ENCODE data around the gene KRTAP8-1.

Gene KRTAP8-1, protein sequence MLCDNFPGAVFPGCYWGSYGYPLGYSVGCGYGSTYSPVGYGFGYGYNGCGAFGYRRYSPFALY

DNA sequence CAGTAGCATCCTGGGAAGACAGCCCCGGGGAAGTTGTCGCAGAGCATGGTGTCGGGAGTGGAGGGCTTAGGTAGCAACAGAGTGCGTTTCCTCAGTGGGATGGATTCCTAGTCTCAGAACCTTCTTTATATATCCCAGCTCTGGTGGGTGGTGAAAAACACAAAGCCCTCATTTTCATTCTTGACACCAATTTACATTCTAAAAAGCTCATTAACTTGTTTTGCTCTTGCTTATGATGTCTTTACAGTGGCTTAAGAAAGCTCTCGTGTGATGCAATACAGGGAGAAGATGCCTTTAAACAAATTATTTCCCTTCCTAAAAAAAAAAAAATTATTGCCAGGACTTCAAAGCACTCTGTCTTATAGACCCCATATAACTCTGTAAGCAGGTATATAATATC, at the start of gene KRTAP8-1:
Gene KRTAP8-1, minus strand, starts transcription at position 101 of the 400 bp plus-strand sequence. Its CDS starts 54 bp downstream, at position 47.
- no peak for DNase-seq

DNA sequence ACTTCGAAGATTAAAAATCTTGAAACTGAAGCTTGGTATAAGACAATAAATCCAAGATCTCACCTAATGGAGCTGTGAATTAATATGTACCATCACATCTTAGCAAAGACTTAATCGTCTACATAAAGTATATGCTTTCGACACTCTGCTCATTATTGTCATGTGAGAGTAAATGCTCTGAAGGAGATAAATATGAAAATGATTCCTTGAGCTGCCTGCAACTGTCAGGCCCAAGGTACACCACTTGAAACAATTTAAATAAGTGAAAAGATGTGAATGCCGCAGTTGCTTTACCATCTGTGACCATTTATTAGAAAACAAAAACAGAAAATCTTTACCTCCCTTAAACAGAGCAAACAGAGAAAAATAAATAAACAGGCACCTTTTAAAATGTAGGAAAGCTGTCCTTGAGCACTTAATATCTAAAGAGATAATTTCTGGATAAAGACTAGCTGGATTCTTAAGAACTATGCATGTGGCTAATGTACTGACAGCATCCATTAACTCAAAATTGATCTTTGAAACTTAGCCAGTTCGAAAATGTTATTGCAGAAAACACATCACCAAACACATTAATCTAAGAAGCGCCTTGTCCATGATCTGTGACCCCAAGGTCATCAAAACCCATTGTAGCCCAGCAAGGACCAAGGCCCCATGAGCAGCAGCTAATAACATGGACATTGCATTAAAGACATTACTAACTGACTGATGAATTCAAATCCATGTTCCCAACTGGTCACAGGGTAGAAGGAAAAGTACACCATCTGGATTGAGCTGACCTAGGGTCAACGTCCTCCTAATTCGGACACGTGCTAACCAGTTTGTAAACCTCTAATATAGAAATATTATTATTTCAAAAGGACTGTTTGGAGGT, 34.8 kb upstream of the KRTAP8-1 start:
- DNase-seq = no peak

DNA sequence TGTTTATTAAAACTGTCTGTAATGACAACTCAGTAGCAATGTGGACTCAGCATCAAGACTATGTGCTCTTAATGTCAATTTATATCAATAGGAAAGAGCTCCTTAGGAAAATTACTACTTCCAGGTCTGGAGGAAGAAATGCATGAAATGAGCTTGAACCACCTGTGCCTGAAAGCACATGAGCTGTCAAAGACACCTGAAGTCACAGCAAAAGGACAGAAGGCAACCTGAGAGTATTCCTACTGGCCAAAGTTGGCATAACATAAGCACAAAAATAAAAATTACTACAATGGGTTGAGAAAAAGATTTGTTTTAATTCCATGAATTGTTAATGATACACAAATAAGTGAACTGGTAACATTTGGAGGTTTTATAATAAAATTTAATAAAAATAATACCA, 29.9 kb upstream of the KRTAP8-1 start:
- no peak for DNase-seq

DNA sequence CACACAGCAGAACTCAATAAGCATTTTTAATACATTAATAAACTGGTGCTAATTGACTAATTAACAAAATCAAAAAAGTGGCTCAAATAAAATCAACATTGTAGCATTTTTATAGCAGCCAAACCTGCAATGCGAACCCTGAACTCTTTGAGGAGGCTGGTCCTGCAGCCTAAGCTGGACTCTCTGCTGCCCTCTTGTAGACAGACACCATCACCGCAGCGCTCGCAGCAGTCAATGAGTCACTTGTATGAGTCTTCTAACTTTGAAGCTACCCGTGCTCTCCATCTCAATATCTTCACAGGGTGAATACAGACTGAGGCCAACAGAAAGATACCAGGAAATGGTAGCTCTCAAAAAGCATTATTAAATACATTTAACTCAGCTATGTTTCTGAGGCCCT, 26.2 kb upstream of the KRTAP8-1 start:
- DNase-seq = peak; percentile 16

DNA sequence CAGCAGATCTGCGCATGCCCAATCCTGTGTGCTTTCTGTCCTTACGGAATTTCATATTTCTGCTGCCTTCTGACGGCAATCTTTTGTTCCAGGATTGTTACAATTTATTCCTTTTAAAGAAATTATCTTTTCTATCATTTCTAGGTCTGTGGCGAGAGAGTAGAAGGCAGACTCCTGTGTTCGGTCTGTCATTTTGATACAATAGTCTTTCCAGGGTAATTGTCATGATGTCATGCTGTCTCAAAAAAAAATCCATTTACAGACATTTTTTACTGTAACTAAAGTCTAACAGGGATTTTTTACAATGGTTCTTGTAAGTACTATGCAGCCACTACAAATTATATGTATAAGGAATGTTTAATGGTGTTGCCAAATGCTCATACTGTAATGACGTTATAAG, 25.5 kb upstream of the KRTAP8-1 start:
- no peak for DNase-seq

DNA sequence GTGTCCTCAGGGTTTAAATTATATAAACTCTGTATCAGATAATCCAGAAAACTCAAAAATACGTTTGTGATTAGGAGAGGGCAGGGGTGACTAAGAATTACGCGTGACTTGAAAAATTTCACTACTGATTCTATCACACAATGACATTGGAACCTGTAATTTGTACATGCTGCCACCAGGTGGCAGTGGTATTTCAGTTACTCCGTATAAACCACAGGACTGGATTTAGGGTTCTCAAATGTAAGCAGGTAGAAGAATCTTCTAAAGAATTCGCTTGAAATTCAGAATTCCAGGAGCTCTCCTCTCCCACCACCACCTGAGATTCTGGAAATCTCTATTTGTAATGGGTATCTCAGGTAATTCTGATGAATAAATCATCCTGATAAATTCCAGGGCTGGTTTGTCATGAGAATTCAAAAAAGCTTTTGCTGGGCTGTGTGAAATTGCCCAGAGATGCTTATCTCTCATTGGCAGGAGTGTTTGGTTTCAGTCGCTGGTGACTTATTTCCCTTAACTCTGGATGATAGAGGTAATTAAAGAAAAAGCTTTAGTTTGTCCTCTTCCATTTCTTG, 18.2 kb upstream of the KRTAP8-1 start:
- no peak for DNase-seq

DNA sequence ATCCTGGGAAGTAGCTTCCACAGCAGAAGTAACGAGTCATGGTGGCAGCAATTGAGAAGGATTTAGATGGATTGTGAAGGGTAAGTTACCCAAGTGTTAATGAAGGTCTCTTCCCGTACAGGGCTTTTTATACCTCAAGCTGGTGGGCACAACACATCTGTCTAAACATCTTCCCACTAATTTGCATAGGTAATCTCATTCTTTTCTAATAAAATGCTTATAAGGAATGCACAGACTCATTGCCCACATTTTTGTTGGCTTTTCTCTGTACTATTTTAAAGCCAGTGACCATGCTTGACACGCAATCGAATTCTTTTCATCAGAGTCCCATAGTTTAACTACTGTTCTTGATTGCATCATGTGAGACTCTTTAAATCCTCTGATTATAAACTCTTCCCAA, 16.6 kb upstream of the KRTAP8-1 start, which contains the start of gene KRTAP7-1:
Gene KRTAP7-1, minus strand, starts transcription at position 101 of the 400 bp plus-strand sequence. Its CDS starts 61 bp downstream, at position 40.
- no peak for DNase-seq

DNA sequence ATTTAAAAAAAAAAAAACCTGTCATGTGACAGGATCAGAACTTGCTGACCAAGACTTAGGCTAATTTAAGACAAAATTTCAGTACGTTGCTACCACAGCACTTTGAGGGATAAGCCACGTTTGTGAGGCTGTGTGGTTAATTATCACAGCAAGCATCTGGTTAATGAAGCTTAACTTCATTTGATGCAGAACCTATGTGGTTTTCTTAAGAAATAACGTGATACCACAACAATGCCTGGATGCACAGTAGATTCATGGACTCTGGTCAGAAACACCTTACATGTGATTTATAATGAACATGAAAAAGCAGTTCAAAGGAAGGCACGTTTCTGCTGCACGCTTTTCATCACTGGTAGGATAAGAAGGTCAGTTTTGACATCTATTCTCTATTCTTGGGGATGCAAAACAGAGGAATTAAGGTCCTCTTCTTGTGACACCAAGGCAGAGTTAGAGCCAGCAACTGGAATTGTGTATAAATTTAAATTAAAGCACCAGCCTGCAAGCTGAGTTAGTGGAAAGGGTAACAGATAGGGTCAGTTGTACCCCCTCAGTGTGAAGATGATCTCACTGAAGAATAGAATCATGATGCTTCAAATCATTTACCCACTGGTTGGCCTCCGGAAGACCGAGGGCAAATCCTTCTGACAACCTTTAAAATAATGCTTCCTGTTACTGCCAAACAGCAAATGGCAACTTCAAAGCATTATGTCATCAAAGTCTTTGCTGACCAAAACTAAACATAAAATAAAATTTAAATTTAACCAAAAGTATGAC, 6.0 kb upstream of the KRTAP8-1 start:
- DNase-seq = no peak

DNA sequence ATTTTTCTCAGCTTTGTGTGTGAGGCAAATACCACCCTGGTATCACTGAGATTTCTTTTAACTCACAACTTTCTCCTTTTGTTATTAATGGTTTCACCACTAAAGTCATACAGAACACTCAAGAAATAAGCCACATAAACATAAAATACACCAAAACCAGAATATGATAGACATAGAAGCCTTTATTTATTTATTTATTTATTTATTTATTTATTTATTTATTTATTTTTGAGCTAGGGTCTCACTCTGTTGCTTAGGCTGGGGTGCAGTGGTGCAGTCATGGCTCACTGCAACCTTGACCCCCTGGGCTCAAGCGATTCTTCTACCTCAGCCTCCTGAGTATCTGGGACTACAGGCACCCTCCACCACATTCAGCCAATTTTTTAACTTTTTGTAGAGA, 12.5 kb downstream of the KRTAP8-1 start:
- DNase-seq = no peak

DNA sequence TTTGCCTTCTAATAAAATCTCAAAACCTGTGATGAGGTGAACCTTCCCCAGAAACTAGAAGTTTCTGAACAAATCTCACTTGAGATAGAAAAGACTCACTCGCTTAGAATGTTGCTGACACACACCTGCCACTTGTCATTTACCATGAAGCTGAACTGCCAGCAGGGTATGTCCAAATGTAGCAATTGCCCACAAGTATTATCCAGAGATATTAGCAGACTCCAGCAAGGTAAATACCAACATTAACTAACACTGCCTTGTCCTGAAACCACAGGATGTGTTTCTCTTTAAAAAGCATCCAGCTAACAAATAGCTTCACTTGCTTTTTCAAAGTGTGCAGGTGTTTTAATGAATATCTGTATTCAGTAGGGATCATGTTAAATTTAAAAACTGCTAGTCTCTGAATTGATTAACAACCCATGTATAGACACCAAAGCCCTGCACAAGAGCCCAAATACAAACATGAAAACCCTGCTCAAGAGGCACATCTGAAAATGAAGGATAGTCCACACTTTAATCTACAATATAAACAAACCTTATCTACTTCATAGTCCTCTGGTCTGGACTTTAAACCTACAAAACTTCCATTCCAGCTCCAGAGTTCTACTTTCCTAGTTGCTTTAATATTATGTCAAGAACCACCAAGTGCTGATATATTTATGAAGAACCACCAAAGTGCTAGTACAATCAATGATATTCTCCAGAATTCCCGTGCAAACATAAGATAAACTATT, 19.3 kb downstream of the KRTAP8-1 start:
- no peak for DNase-seq

DNA sequence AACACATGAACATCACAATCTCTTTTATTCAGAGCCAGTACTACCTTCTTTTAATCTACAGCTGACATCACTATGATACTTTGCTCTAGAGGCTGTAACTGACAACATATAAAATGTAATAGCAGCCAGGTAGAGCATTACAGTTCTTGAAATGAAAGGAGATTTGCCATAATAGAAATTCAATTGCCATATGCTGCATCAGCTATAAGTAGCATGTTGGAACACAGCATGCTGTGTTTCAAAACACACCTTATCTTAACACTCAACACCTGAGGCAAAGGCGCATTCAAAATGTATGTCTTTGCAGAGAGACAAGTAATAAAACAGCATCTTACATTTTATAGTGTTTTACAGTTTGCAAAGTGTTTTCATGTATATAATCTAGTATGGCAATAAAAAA, 33.8 kb downstream of the KRTAP8-1 start:
- DNase-seq = no peak

DNA sequence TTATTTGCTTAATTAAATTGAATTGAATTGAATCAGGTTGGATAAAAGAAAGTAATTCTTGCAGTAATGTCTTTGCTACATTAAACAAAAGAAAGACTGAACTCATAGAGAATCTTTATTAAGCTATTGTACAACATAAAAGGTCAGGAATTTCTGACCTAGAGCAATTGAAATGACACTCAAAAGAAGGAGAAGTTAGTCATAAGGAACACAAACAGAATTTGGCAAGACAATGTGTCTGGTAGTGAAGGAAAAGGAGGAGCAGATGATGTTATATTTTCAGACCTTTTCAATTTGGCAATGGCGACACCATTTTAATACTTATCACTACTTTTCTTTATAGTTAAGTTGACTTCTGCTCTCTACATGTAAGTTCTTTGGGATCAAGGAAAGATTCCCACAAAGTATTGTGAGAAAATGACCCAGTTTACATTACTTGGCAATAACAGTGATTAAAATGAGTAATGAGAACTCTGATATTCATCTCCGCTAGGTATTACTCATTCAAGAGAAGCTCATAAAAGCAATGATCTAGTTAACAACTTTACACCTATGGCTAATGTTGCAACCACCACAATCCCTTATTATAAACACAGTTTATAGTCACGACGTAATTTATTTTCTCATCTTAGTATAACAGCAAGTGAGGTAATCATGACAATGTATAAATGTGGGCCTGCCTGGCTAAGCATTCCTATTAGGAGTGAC, 43.2 kb downstream of the KRTAP8-1 start:
- DNase-seq = no peak
